Urinary bladder (tissue), 4 donors: ENCODE results near the gene RFC2. TPM values are rescaled to one million over a fixed set of nuclear protein-coding genes. Genes with fewer than 3 reads are reported as not detected.
A peak's percentile ranks its signal among the peaks of the same experiment; 100 is the strongest.

Experiments
- DNase-seq: peaks from one replicate; pipeline ENCODE4 v3.0.0-alpha.2; 2015; ENCODE audit errors: extremely low spot score
- H3K27ac ChIP-seq: one replicate; pipeline ENCODE4 v1.5.1; 2013; ENCODE audit warnings: low read depth, mild to moderate bottlenecking, moderate library complexity
- H3K36me3 ChIP-seq: one replicate; pipeline ENCODE4 v1.6.1; 2013; ENCODE audit warnings: mild to moderate bottlenecking, moderate library complexity; ENCODE audit not compliant: insufficient read depth
- H3K4me1 ChIP-seq: one replicate; pipeline ENCODE4 v1.6.1; 2013; ENCODE audit warnings: mild to moderate bottlenecking, moderate library complexity; ENCODE audit not compliant: insufficient read depth
- H3K4me3 ChIP-seq: one replicate; pipeline ENCODE4 v1.5.1; 2013; ENCODE audit warnings: low read depth, low read length
- WGBS: extraction: QIAGEN DNeasy Blood & Tissue Kit; methylation state at CpG from one replicate; pipeline ENCODE4 v1.1.7; 2013; 5-methylcytosine and 5-hydroxymethylcytosine counted together
- polyA plus RNA-seq: library from polyadenylated mRNA; stranded (reverse); fragments of 200-250 nt; gene quantifications from one replicate; pipeline ENCODE4 v1.2.3, GENCODE V29; 2013
- total RNA-seq: library from RNA; depleted of rRNA; stranded (reverse); fragments of >200 nt; gene quantifications from one replicate; pipeline ENCODE4 v1.2.3, GENCODE V29; 2014
- donor health status: healthy with polysubstance abuse.
- donor health status: healthy.

Gene RFC2
- total and polyA plus RNA-seq, 2 donors: 19.5 to 22.4 TPM

GRCh38 chr7:74289018-74289658 is 34.9 kb upstream of the RFC2 start, which contains the start of gene CLIP2:
CLIP2 (plus strand) TSS chr7:74289407; CDS start chr7:74317547, 28,140 bp downstream.
- no peaks in the 10 kb centered on the region for H3K36me3 ChIP-seq
- no peak within 1 kb of the TSS for H3K27ac ChIP-seq
- no peaks in the 10 kb centered on the region for H3K4me1 ChIP-seq
- peak within 1 kb of the TSS; percentile 95 for H3K4me3 ChIP-seq
- WGBS: under 1% methylated on average over 67 of the region's 67 CpGs
- no peak for DNase-seq

GRCh38 chr7:74288034-74288881 is 34.1 kb upstream of the RFC2 start:
- no peak for DNase-seq
- Histone ChIP-seq H3K4me3 (no peak overlapping the region), H3K4me1 (no peaks in the 10 kb centered on the region), H3K36me3 (no peaks in the 10 kb centered on the region), H3K27ac (no peak overlapping the region)
- WGBS: 45% methylated on average over 20 of the region's 20 CpGs

- H3K27ac ChIP-seq: no peak overlapping the region
- no peaks in the 10 kb centered on the region for H3K4me1 ChIP-seq
- no peak for DNase-seq
- no peak overlapping the region for H3K4me3 ChIP-seq
- no peaks in the 10 kb centered on the region for H3K36me3 ChIP-seq
- WGBS: 87% methylated on average over 7 of the region's 7 CpGs
These were observed 33.3 kb upstream of the RFC2 start for GRCh38 chr7:74287303-74288033.

DNA sequence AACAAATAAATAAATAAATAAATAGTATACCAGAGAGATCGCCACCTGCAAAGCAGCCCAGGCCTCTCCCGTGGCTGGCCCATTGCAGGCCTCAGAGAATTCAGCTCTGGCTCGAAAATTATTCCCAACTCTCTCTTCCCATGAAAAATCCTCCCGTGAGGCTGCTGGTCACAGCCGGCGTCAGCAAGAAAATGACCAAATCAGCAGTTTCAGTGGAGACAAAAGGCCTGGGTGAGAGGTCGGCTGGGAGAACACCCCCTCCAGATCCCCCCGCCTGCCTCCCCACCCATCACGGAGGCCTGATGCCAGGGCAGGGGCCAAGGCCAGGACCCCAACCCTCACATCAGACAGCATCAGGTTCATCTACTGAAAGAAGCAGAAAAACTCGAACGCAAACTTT is 31.9 kb upstream of the RFC2 start:
- no peaks in the 10 kb centered on the region for H3K4me1 ChIP-seq
- WGBS: 86% methylated on average over 11 of the region's 11 CpGs
- no peak overlapping the region for H3K27ac ChIP-seq
- no peak for DNase-seq
- H3K36me3 ChIP-seq: no peaks in the 10 kb centered on the region
- no peak overlapping the region for H3K4me3 ChIP-seq

GRCh38 chr7:74284781-74285259 is 30.6 kb upstream of the RFC2 start:
- 66% methylated on average over 9 of the region's 9 CpGs for WGBS
- DNase-seq: no peak

DNA sequence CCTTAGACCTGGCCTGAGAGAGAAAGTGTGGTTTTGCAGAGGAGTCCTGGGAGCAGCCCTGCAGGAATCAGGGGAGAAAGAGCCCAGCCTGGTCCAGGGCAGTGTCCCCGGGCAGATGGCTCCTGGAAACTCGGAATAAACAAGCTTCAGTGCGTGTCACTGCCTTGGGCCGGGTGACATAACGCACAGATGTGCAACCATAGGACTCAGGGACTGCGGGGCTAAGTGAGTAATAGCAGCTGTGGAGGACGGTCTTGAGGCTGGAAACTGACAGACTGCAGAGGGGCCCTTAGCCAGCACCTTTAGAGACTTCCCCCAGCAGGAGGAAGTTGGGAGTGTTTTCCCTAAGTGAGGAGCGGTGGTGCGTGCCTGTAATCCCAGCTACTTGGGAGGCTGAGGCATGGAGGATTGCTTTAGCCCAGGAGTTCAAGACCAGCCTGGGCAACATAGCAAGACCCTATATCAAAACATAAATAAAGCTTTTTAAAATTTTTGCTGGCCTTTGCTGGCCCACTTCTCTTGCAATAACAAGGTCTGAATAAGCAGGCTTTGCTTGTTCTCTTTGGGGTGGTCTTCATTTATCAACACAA is 29.8 kb upstream of the RFC2 start:
- 73% methylated on average over 9 of the region's 9 CpGs for WGBS
- no peak overlapping the region for H3K27ac ChIP-seq
- H3K36me3 ChIP-seq: no peaks in the 10 kb centered on the region
- DNase-seq: no peak
- H3K4me3 ChIP-seq: no peak overlapping the region
- H3K4me1 ChIP-seq: no peaks in the 10 kb centered on the region

More at GRCh38 chr7:74284781-74285259, 30.6 kb upstream of the RFC2 start:
- Histone ChIP-seq H3K27ac (no peak overlapping the region), H3K4me3 (no peak overlapping the region), H3K4me1 (no peaks in the 10 kb centered on the region), H3K36me3 (no peaks in the 10 kb centered on the region)

DNA sequence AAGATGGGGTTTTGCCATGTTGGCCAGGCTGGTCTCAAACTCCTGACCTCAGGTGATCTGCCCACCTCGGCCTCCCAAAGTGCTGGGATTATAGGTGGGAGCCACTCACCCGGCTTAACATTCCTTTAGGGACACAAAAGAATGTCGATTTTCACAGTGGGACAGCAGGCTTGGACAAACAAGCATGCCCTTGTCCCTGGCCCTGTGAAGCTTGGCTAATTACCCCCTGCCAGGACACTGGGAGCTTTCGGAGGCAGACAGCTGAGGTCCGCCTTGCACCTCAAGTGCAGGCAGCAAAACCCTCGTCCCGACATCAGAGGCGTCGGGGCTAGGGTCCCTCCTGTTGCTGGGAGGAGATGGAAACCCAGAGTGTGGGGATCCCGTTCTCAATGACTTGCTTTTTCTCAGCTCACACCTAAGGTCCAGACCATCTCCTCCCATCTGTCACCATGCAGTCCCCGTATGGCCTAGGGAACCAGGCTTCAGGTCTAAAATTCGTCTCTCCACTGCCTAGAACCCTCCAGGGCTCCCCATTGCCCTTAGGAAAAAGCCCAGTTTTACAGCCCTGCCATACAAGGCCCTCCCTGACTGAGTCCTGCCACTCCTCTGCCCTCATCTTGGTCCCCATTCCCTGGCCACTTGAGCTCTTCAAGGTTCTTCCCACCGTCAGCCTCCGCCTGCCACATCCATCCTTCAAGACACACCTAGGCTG is 28.7 kb upstream of the RFC2 start:
- H3K4me3 ChIP-seq: no peak overlapping the region
- WGBS: 86% methylated on average over 14 of the region's 14 CpGs
- H3K36me3 ChIP-seq: no peaks in the 10 kb centered on the region
- H3K27ac ChIP-seq: no peak overlapping the region
- no peak for DNase-seq
- H3K4me1 ChIP-seq: no peaks in the 10 kb centered on the region

DNA sequence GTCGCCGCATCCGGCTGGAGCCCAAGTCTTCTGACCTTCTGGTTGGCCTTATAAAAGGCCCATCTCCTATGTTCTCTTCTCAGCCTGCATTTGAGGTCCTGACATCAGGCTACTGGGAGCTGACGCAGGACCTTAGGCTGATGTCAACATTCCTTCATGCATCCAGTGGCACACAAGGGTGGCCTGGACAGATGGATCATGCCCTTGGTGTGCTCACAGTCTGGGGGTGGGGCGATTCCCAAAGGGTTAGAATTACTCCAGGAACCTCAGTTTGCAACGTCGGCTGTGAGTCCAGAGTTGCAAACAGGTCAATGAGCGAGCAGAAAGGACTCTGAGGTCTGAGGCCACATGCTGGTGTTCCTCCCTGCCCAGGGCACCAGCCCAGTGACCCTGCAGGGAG is 26.8 kb upstream of the RFC2 start:
- no peak overlapping the region for H3K27ac ChIP-seq
- no peaks in the 10 kb centered on the region for H3K36me3 ChIP-seq
- no peak for DNase-seq
- H3K4me1 ChIP-seq: no peaks in the 10 kb centered on the region
- no peak overlapping the region for H3K4me3 ChIP-seq
- 94% methylated on average over 8 of the region's 8 CpGs for WGBS

- Histone ChIP-seq H3K4me1 (no peaks in the 10 kb centered on the region), H3K4me3 (no peak overlapping the region), H3K36me3 (no peaks in the 10 kb centered on the region), H3K27ac (no peak overlapping the region)
- no peak for DNase-seq
- over 99% methylated on average over 4 of the region's 4 CpGs for WGBS
These were observed 23.4 kb upstream of the RFC2 start for GRCh38 chr7:74277636-74278035.

- no peak for DNase-seq
- WGBS: 70% methylated on average over 6 of the region's 6 CpGs
- Histone ChIP-seq H3K36me3 (no peaks in the 10 kb centered on the region), H3K27ac (no peak overlapping the region), H3K4me1 (no peaks in the 10 kb centered on the region), H3K4me3 (no peak overlapping the region)
These were observed 21.2 kb upstream of the RFC2 start for GRCh38 chr7:74275401-74275881.

DNA sequence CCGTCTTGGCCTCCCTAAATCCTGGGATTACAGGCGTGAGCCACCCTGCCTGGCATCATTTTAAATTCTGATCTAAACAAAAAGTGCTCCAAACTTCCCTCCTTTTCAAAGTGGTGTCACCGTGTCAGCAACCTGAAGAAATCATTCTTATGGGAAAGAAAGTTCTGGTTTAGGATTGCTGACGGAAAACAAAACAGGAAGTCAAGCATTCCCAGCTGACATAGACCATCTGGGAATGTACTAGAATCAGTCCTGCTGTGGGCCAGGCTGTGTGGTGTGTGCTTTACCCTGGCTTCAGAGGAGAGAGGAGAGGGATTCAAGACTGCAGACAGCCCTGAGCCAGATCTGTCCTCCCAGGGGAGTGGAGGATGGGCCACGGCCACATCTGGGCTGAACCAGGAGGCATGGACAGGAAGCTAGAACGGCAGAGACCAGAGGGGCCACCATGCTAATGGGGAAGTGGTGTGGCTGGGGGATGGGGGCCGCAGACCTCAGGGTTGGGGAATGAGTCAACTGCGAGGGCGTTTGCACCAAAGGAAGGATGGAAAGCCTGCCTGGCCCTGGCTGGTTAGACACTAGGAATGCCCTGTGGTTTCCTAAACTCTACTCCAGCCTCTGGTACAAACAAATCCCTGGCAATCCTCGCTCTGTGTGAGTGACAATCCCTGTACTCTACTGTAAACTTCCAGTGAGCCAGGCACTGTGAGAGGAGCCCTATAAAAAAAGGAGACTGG is 18.3 kb upstream of the RFC2 start:
- Histone ChIP-seq H3K4me3 (no peak overlapping the region), H3K27ac (peak overlapping the region; percentile 63), H3K36me3 (no peaks in the 10 kb centered on the region), H3K4me1 (no peaks in the 10 kb centered on the region)
- no peak for DNase-seq
- 25% methylated on average over 10 of the region's 10 CpGs for WGBS

DNA sequence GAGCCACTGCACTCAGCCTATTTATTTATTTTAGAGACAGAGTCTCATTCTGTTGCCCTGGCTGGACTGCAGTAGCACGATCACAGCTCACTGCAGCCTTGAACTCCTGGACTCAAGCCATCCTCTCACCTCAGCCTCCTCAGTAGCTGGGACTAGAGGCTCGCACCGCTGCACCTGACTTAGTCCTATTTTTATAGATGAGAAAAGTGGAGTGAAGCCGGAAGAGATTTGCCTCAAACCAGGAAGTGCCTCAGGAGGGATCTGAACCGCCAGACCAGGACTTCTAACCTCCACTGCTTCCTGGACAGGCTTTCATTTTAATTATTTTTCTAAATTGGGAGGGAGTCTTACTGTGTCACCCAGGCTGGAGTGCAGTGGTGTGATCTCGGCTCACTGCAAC is 17.5 kb upstream of the RFC2 start:
- Histone ChIP-seq H3K4me1 (no peaks in the 10 kb centered on the region), H3K4me3 (no peak overlapping the region), H3K36me3 (no peaks in the 10 kb centered on the region), H3K27ac (no peak overlapping the region)
- WGBS: 76% methylated on average over 6 of the region's 6 CpGs
- DNase-seq: no peak
